ENCODE measurements around the gene GRAP2.

GRCh38 chr22:39988386-39989114 lies 87.7 kb downstream of the GRAP2 start:
- TF ChIP-seq CTCF (IDR thresholded peaks at IDR 0.05) (no peak), POLR2A (IDR thresholded peaks at IDR 0.05) (no peak)
